Uterus (tissue), 2 donors: Measurements from ENCODE around the gene VARS2.

Source experiments
- CTCF ChIP-seq, 4 experiments: fragments of 200-600 bp in 2 of 4; fragments of 450-650 bp in 2 of 4; sonication (generic) in 2 of 4; IDR thresholded peaks; one replicate each; pipeline ENCODE4 v1.5.1; 2016 to 2019; ENCODE audit warnings: antibody characterized with exemption in 4 of 4, mild to moderate bottlenecking in 2 of 4, moderate library complexity in 1 of 4
- POLR2A ChIP-seq, 2 donors: fragments of 450-650 bp; IDR thresholded peaks; one replicate each; pipeline ENCODE4 v1.6.1; 2016; ENCODE audit warnings: antibody characterized with exemption in 2 of 2, mild to moderate bottlenecking in 1 of 2, moderate library complexity in 1 of 2

GRCh38 chr6:30972816-30973215 is 58.8 kb downstream of the VARS2 start:
- TF ChIP-seq POLR2A (IDR thresholded peaks at IDR 0.05) (no peak), CTCF (IDR thresholded peaks at IDR 0.05) (no peak)
